Measurements from ENCODE around the gene VDR.
"Not testable (repeated sequence)": the region's sequence is repeated elsewhere in the genome, so short reads cannot be mapped to it uniquely, and the experiment has no call there.

VDR gene

DNA sequence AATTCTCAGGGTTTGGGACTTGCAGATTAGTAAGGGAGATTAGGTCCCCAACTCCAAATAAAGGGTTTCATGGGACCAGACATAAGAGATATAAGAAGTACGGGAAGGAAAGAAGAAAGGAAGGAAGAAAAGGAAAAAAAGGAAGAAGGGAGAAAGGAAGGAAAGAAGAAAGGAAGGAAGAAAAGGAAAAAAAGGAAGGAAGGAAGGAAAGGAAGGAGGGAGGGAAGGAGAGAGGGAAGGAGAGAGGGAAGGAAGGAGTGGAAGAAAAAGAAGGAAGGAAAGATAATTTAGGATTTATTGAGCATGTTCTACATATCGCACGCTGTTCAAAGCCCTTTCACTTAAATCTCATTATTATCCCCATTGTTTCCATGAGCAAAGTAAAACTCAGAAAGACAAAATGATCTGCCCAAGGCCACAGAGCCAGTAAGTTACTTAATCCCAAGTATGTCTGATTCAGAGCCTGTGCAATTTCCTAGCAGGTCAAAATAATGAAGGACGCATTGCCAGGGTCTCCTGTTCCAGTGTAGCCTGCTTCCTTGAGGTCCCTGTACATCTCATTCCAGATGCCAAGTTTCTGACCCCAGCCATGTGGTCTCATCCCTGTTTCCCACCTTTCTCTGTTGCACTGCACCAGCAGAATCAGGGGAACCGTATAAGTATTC, 81.2 kb downstream of the VDR start:
- DNase-seq = no peak

DNA sequence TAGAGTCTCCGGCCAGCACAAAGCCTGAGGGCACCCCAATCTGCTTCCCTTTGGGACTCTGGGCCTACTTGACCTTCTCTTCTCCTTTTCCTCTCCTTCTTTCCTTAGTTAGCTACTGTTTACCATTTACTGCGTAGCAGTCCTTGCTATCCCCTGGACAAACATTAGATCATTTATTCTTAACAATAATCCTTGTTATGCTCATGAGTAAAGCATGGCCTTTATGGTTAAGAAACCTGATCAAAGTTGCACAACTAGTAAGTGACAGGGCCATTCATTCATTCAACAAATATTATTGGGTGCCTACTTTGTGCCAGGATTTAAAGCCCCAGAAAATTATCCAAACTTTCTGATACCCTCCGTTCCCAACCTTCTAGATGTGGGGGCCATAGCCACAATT, 81.9 kb downstream of the VDR start:
- DNase-seq = no peak

DNA sequence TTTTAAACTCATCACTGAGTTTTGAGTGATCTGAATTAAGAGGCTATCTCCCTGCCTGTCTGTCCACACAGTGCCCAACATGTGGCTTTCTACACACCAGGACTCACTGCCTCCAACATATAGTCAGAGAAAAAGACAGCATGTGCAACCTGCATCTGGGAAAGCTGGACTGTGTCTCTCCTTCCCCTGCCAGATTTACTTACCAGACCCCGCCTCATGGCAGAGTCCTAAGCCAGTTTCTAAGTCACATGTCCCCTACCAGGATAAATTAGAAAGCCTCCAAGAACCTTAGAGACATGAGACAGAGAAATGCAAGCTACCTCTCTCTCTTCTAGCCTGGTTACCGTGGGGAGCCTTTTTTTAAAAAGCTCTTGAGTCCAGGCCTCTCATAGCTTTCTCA, 82.4 kb downstream of the VDR start:
- DNase-seq = no peak

GRCh38 chr12:47821346-47821706, 83.5 kb downstream of the VDR start:
- DNase-seq = no peak

- no peak for DNase-seq
Observed at GRCh38 chr12:47820631-47821345, 84.0 kb downstream of the VDR start.

- DNase-seq = no peak
Observed at GRCh38 chr12:47819896-47820630, 84.7 kb downstream of the VDR start, which contains the start of gene HDAC7. HDAC7 (minus strand) TSS chr12:47819903; CDS start chr12:47819785, 118 bp downstream.

DNA sequence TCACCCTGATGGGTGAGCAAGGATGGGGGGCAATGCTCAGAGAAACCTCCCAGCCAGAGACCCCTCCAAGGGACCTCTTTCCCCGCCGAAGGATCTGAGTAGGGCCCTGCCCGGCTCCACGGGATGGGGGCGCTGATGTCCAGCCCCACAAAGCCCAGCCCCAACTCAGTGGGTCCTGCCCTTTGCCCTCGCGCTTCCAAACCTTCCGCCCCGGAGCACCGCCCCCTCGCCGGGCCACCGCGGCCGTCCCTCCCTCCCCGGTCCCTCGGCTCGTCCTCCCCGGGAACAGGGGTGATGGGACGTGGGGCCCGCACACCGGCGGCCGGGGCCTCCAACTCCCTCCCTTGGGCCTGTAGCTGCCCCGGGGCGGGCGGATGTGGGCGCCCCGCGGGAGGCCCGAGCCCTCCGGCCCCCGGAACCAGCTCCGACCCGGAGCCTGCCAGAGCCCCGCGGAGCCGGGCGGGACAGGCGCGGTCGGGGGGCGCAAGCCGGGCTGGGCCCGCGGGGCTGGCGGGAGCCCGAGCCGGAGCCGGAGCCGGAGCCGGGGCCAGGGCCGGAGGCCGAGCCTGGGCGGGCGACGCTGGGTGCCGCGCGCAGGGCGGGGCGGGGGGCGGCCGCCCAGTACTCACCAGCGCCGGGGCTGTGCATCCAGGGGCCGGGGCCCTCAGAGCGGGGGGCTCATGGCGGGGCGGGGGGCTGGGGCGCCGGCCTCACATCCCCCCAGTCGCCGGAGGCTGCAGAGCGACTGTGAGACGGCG, 85.5 kb downstream of the VDR start:
- no peak for DNase-seq

- DNase-seq = no peak
Observed at GRCh38 chr12:47818467-47819137, 86.2 kb downstream of the VDR start.

GRCh38 chr12:47818007-47818376, 86.8 kb downstream of the VDR start:
- no peak for DNase-seq

DNA sequence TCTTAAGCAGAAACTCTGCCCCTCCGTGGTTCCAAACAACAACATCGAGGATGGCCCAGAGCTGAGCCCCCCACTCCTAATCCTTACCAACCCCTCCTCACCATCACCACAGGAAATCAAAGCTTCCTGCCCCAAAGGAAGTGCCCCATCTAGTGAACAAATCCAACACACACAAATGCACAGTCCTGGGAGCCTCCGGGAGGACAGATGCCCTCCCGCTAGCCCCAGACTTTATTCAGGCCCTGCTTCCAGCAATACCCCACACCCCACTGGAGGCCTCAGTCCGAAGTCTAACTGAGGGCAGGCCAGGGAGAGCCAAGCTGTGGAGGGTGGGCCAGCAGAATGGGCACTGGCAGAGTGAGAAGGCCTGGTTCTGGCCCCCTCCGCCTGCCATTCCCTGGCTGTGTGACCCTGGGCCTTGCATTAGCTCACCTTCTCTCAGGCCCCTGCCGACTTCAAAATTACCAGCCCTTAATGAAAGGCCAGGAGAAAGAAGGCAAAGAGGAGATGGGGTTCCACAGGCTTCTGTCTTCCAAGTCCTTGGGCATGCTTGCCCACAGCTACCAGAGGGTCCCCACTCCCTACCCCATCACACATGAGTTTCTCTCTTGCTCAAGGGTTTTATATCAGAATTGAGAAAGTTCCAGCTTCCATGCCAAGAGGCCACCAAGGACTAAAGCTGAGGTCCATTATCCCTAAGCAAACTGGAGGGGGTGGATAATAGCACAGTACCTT, 87.4 kb downstream of the VDR start:
- DNase-seq = no peak

- no peak for DNase-seq
Observed at GRCh38 chr12:47816403-47817271, 88.2 kb downstream of the VDR start.

- DNase-seq = not testable (repeated sequence)
Observed at GRCh38 chr12:47815447-47815846, 89.3 kb downstream of the VDR start.

- no peak for DNase-seq
Observed at GRCh38 chr12:47814539-47815170, 90.1 kb downstream of the VDR start.

DNA sequence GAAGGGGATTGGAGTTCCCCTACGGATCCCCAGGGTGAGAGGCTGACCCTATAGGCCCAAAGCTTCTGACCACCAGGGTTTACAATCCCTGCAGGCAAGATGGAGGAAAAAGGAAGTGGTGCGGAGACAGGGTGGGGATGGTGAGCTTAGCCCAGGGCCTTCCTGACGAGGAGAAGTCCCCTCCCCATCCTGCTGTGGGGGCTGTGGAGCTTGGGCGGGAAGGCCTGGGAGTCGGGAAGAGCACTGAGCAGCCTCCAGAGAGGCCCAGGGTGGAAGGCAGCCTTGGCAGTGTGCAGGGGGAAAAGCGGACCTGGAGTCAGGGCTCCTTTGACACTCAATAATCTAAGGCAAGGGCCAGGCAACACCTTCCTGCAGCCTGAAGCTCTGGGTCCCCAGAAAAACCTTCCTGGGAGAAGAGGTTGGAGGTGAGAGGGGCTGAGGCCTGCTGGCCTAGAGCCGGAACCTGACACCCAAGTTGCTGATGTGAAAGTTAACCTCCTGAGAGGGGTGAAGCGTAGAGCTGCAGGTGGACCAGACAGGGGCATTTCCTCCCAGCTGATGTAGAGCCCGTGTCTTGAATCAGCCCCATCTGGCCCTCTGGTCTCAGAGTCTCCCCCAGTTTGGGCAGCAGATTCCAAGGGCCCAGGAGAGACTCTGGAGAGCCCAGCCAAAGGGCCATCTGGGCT, 91.1 kb downstream of the VDR start:
- DNase-seq = no peak

GRCh38 chr12:47812797-47813510, 91.8 kb downstream of the VDR start:
- no peak for DNase-seq

- no peak for DNase-seq
Observed at GRCh38 chr12:47811581-47812484, 93.0 kb downstream of the VDR start.

GRCh38 chr12:47811072-47811396, 93.8 kb downstream of the VDR start:
- no peak for DNase-seq

- DNase-seq = not testable (repeated sequence)
Observed at GRCh38 chr12:47809518-47809917, 95.3 kb downstream of the VDR start.

Measured in NCI-H2081 treated with DMSO at 0.1 percent for 48 hours (cell line).